Liver (tissue), 9 donors: ENCODE results near the gene TM7SF3. TPM values are rescaled to one million over a fixed set of nuclear protein-coding genes. Genes with fewer than 3 reads are reported as not detected.
A peak's percentile ranks its signal among the peaks of the same experiment; 100 is the strongest.

Experiments
- DNase-seq: peaks from one replicate; pipeline ENCODE4 v3.0.0-alpha.2; 2017; ENCODE audit warnings: low spot score
- H3K27ac ChIP-seq, 2 donors: one replicate each; pipeline ENCODE4 v1.7.0; 2013; ENCODE audit warnings: inconsistent platforms in 2 of 2, low read length in 2 of 2, control low read depth in 1 of 2, low read depth in 1 of 2, mild to moderate bottlenecking in 1 of 2
- H3K27me3 ChIP-seq, 4 donors: one replicate each; pipeline versions ENCODE4 v1.6.1 to v1.7.0; 2013; ENCODE audit warnings: low read length in 3 of 4, inconsistent platforms in 1 of 4, mild to moderate bottlenecking in 1 of 4, moderate library complexity in 1 of 4; ENCODE audit not compliant: control insufficient read depth in 4 of 4, insufficient read depth in 4 of 4
- H3K36me3 ChIP-seq, 4 donors: one replicate each; pipeline versions ENCODE4 v1.6.1 to v1.7.0; 2013; ENCODE audit warnings: low read length in 3 of 4, mild to moderate bottlenecking in 3 of 4, low read depth in 1 of 4, moderate library complexity in 1 of 4; ENCODE audit not compliant: control insufficient read depth in 4 of 4, insufficient read depth in 3 of 4
- H3K4me1 ChIP-seq, 4 donors: one replicate each; pipeline versions ENCODE4 v1.6.1 to v1.7.0; 2013; ENCODE audit warnings: low read length in 3 of 4, mild to moderate bottlenecking in 3 of 4, moderate library complexity in 1 of 4; ENCODE audit not compliant: control insufficient read depth in 4 of 4, insufficient read depth in 4 of 4
- H3K4me3 ChIP-seq, 3 donors: one replicate each; pipeline versions ENCODE4 v1.6.1 to v1.7.0; 2013; ENCODE audit warnings: low read length in 3 of 3, control low read depth in 1 of 3, low read depth in 1 of 3, mild to moderate bottlenecking in 1 of 3
- H3K9ac ChIP-seq, 2 donors: one replicate each; pipeline ENCODE4 v1.7.0; 2013; ENCODE audit warnings: low read length in 2 of 2, mild to moderate bottlenecking in 2 of 2, moderate library complexity in 2 of 2, control low read depth in 1 of 2, low read depth in 1 of 2
- H3K9me3 ChIP-seq, 4 donors: one replicate each; pipeline versions ENCODE4 v1.6.1 to v1.7.0; 2013; ENCODE audit warnings: low read length in 3 of 4; ENCODE audit not compliant: control insufficient read depth in 4 of 4
- ATF3 ChIP-seq: IDR thresholded peaks from 2 replicates; pipeline ENCODE4 v1.6.1; 2016; ENCODE audit warnings: antibody characterized with exemption
- CTCF ChIP-seq: fragments of 150-350 bp; IDR thresholded peaks from 2 replicates; pipeline ENCODE4 v1.5.1; 2017; ENCODE audit warnings: improper control_type of control experiment, low read depth, low read length; ENCODE audit not compliant: missing input control
- EGR1 ChIP-seq, 2 donors: IDR thresholded peaks; 2 replicates each; pipeline ENCODE4 v1.6.1; 2016 to 2018; ENCODE audit warnings: antibody characterized with exemption in 2 of 2, low read depth in 2 of 2
- FOXA1 ChIP-seq: IDR thresholded peaks from 2 replicates; pipeline ENCODE4 v1.6.1; 2016; ENCODE audit warnings: antibody characterized with exemption
- FOXA2 ChIP-seq: IDR thresholded peaks from 2 replicates; pipeline ENCODE4 v1.6.1; 2016; ENCODE audit warnings: antibody characterized with exemption
- GABPA ChIP-seq, 2 donors: IDR thresholded peaks in 1 of 2; conservative IDR thresholded peaks in 1 of 2; 2 replicates each; pipeline ENCODE4 v1.6.1; 2016; ENCODE audit warnings: antibody characterized with exemption in 2 of 2, mild to moderate bottlenecking in 1 of 2, moderate library complexity in 1 of 2
- HNF4A ChIP-seq, 2 donors: conservative IDR thresholded peaks; 2 replicates each; pipeline ENCODE4 v1.6.1; 2016; ENCODE audit warnings: antibody characterized with exemption in 2 of 2, mild to moderate bottlenecking in 2 of 2
- HNF4G ChIP-seq: IDR thresholded peaks from 2 replicates; pipeline ENCODE4 v1.6.1; 2016; ENCODE audit warnings: antibody characterized with exemption
- JUND ChIP-seq, 2 donors: IDR thresholded peaks; 2 replicates each; pipeline ENCODE4 v1.6.1; 2016; ENCODE audit warnings: antibody characterized with exemption in 2 of 2
- MAX ChIP-seq: IDR thresholded peaks from 2 replicates; pipeline ENCODE4 v1.6.1; 2016; ENCODE audit warnings: antibody characterized with exemption
- NR2F2 ChIP-seq: IDR thresholded peaks from 2 replicates; pipeline ENCODE4 v1.6.1; 2016; ENCODE audit warnings: antibody characterized with exemption
- RAD21 ChIP-seq, 2 donors: IDR thresholded peaks; 2 replicates each; pipeline ENCODE4 v1.6.1; 2016; ENCODE audit warnings: antibody characterized with exemption in 2 of 2, mild to moderate bottlenecking in 2 of 2
- RXRA ChIP-seq, 2 donors: IDR thresholded peaks; 2 replicates each; pipeline ENCODE4 v1.6.1; 2017 to 2018; ENCODE audit warnings: antibody characterized with exemption in 2 of 2, mild to moderate bottlenecking in 1 of 2
- SP1 ChIP-seq: IDR thresholded peaks from 2 replicates; pipeline ENCODE4 v1.6.1; 2018; ENCODE audit warnings: antibody characterized with exemption, mild to moderate bottlenecking
- YY1 ChIP-seq: IDR thresholded peaks from 2 replicates; pipeline ENCODE4 v1.6.1; 2016; ENCODE audit warnings: antibody characterized with exemption, mild to moderate bottlenecking
- ZBTB33 ChIP-seq: IDR thresholded peaks from 2 replicates; pipeline ENCODE4 v1.6.1; 2016; ENCODE audit warnings: antibody characterized with exemption
- WGBS: extraction: QIAGEN DNeasy Blood & Tissue Kit; methylation state at CpG from one replicate; pipeline ENCODE4 v1.1.7; 2013; 5-methylcytosine and 5-hydroxymethylcytosine counted together
- polyA plus RNA-seq, 2 donors: library from polyadenylated mRNA; stranded (reverse) in 1 of 2; unstranded in 1 of 2; fragments of 200-250 nt in 1 of 2; fragments of >200 nt in 1 of 2; fragmentation: Nextera tagmentation in 1 of 2; extraction: Ambion mirVana in 1 of 2; gene quantifications; one replicate each; pipeline versions ENCODE4 v1.2.1 to v1.2.3, GENCODE V29; 2013 to 2015
- total RNA-seq, 2 donors: library from RNA; depleted of rRNA; stranded (reverse); fragments of >200 nt; gene quantifications; one replicate each; pipeline ENCODE4 v1.2.3, GENCODE V29; 2014
- TF ChIP-seq, protein P1 (sequence below): IDR thresholded peaks from 2 replicates; pipeline ENCODE4 v1.6.1; 2016; ENCODE audit warnings: antibody characterized with exemption, mild to moderate bottlenecking
- donor health status: healthy.
- donor health status: healthy.
- donor health status: healthy.
- donor health status: healthy.
- donor health status: healthy.

The TM7SF3 gene
- total and polyA plus RNA-seq, 4 donors: 21.5 to 60.8 (median 44.6) TPM

GRCh38 chr12:26953447-26953846 lies 60.7 kb downstream of the TM7SF3 start:
- DNase-seq: no peak
- H3K9me3 ChIP-seq: no peaks in the 10 kb centered on the region
- 20% methylated on average over 1 of the region's 1 CpG for WGBS
- H3K27me3 ChIP-seq: no peaks in the 10 kb centered on the region
- peaks cover 0 to 5% (median 0%) of the 10 kb centered on the region in 4 donors for H3K4me1 ChIP-seq
- no peak overlapping the region for H3K27ac ChIP-seq
- peaks cover 2 to 16% (median 12%) of the 10 kb centered on the region in 4 donors for H3K36me3 ChIP-seq
- H3K9ac ChIP-seq: no peak overlapping the region
- no peak for TF ChIP-seq MAX
- TF ChIP-seq, protein P1, sequence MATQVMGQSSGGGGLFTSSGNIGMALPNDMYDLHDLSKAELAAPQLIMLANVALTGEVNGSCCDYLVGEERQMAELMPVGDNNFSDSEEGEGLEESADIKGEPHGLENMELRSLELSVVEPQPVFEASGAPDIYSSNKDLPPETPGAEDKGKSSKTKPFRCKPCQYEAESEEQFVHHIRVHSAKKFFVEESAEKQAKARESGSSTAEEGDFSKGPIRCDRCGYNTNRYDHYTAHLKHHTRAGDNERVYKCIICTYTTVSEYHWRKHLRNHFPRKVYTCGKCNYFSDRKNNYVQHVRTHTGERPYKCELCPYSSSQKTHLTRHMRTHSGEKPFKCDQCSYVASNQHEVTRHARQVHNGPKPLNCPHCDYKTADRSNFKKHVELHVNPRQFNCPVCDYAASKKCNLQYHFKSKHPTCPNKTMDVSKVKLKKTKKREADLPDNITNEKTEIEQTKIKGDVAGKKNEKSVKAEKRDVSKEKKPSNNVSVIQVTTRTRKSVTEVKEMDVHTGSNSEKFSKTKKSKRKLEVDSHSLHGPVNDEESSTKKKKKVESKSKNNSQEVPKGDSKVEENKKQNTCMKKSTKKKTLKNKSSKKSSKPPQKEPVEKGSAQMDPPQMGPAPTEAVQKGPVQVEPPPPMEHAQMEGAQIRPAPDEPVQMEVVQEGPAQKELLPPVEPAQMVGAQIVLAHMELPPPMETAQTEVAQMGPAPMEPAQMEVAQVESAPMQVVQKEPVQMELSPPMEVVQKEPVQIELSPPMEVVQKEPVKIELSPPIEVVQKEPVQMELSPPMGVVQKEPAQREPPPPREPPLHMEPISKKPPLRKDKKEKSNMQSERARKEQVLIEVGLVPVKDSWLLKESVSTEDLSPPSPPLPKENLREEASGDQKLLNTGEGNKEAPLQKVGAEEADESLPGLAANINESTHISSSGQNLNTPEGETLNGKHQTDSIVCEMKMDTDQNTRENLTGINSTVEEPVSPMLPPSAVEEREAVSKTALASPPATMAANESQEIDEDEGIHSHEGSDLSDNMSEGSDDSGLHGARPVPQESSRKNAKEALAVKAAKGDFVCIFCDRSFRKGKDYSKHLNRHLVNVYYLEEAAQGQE: no peak
- TF ChIP-seq FOXA2: no peak
- no peak for TF ChIP-seq YY1
- TF ChIP-seq RAD21 (IDR thresholded peaks at IDR 0.05): no peak
- TF ChIP-seq EGR1 (IDR thresholded peaks at IDR 0.05; ENCODE audit: low read depth in 2 of 2): no peak
- peak; percentile 6 for TF ChIP-seq SP1
- TF ChIP-seq HNF4G: no peak
- TF ChIP-seq JUND (IDR thresholded peaks at IDR 0.05): no peak
- TF ChIP-seq CTCF: no peak
- TF ChIP-seq FOXA1: no peak
- peak; percentile 25 for TF ChIP-seq ZBTB33
- TF ChIP-seq HNF4A (conservative IDR thresholded peaks at IDR 0.05): no peak
- TF ChIP-seq NR2F2: no peak
- TF ChIP-seq GABPA (IDR thresholded peaks at IDR 0.05 in 1 of 2, conservative IDR thresholded peaks at IDR 0.05 in 1 of 2): no peak
- no peak for TF ChIP-seq ATF3
- TF ChIP-seq RXRA (IDR thresholded peaks at IDR 0.05): peak; percentile 42 to 56
- H3K4me3 ChIP-seq: no peak overlapping the region

GRCh38 chr12:26948309-26948708 lies 65.9 kb downstream of the TM7SF3 start:
- Histone ChIP-seq H3K9ac (no peak overlapping the region), H3K4me1 (peaks cover 0 to 5% (median under 1%) of the 10 kb centered on the region in 4 donors), H3K27ac (no peak overlapping the region), H3K27me3 (no peaks in the 10 kb centered on the region), H3K36me3 (no peaks in the 10 kb centered on the region), H3K9me3 (peaks cover 0 to 2% (median 0%) of the 10 kb centered on the region in 4 donors), H3K4me3 (no peak overlapping the region)
- no peak for DNase-seq
- 91% methylated on average over 1 of the region's 1 CpG for WGBS
- TF ChIP-seq RAD21 (IDR thresholded peaks at IDR 0.05) (no peak), ZBTB33 (no peak), HNF4A (conservative IDR thresholded peaks at IDR 0.05) (no peak), YY1 (no peak), EGR1 (IDR thresholded peaks at IDR 0.05; ENCODE audit: low read depth in 2 of 2) (no peak), GABPA (IDR thresholded peaks at IDR 0.05 in 1 of 2, conservative IDR thresholded peaks at IDR 0.05 in 1 of 2) (no peak), MAX (no peak), SP1 (no peak), NR2F2 (no peak), FOXA2 (no peak), FOXA1 (no peak)
- TF ChIP-seq, protein P1: no peak
